Measurements from ENCODE around the gene BMP10. TPM values are rescaled to one million over a fixed set of nuclear protein-coding genes. Genes with fewer than 3 reads are reported as not detected.

The BMP10 gene
- total and polyA plus RNA-seq, 2 of the 8 experiments (the other 6 are each of a cell fraction or from before 2014, with no cell fraction given), result not detected

GRCh38 chr2:68860111-68860510, 11.1 kb downstream of the BMP10 start:
- ChIA-PET CTCF (ENCODE audit: partially characterized antibody) (interaction anchor here (1.2 to 1.5 kb wide), 4 partner anchors 9 to 104 kb away, joined by 3 to 8 read pairs (median 5); no protein-coding TSS in a partner anchor), POLR2A (ENCODE audit: partially characterized antibody) (no interaction called here)
- DNase-seq (ENCODE audit: low read depth in 1 of 2, low spot score in 2 of 2) (no peak), FAIRE-seq (no peak)
- no peak overlapping the region for H4K91ac ChIP-seq (replicated peaks; ENCODE audit: insufficient read length, low read length)
- H3K4ac ChIP-seq (replicated peaks; ENCODE audit: insufficient read length, low read depth, low read length), result no peak overlapping the region
- no peak overlapping the region for H2BK15ac ChIP-seq (ENCODE audit: low read length)
- H4K5ac ChIP-seq (ENCODE audit: insufficient read length, low read depth, low read length), result no peak overlapping the region
- no peak overlapping the region for H3K23ac ChIP-seq (ENCODE audit: insufficient read length)
- H2AK5ac ChIP-seq (ENCODE audit: low read depth, low read length), result no peak overlapping the region
- H3K79me1 ChIP-seq (ENCODE audit: low read depth, low read length), result no peaks in the 10 kb centered on the region
- H2AFZ ChIP-seq (ENCODE audit: low read length), result no peak overlapping the region
- no peak overlapping the region for H3K14ac ChIP-seq (ENCODE audit: insufficient read length)
- H3K56ac ChIP-seq (replicated peaks; ENCODE audit: insufficient read length, low read depth, low read length), result no peak overlapping the region
- H3K4me3 ChIP-seq (ENCODE audit: extremely low read depth in 1 of 4, insufficient read depth in 2 of 4, low read depth in 3 of 4, low read length in 4 of 4), result no peak overlapping the region
- no peak overlapping the region for H4K8ac ChIP-seq (ENCODE audit: extremely low read depth, insufficient read depth, low read length)
- H3K27me3 ChIP-seq (replicated peaks in 1 of 4; ENCODE audit: control insufficient read depth in 3 of 4, extremely low read depth in 1 of 4, insufficient read depth in 3 of 4, low read length in 3 of 4), result no peaks in the 10 kb centered on the region
- H3K4me1 ChIP-seq (replicated peaks in 1 of 4; ENCODE audit: control insufficient read depth in 3 of 4, insufficient read depth in 4 of 4, low read length in 3 of 4), result no peaks in the 10 kb centered on the region
- no peak overlapping the region for H2BK120ac ChIP-seq (replicated peaks; ENCODE audit: low read depth, low read length)
- no peaks in the 10 kb centered on the region for H3K79me2 ChIP-seq (ENCODE audit: control insufficient read depth in 1 of 2, insufficient read depth in 2 of 2, low read length in 2 of 2)
- H3K27ac ChIP-seq (ENCODE audit: low read depth, low read length), result no peak overlapping the region
- no peaks in the 10 kb centered on the region for H4K20me1 ChIP-seq (replicated peaks in 1 of 2; ENCODE audit: control insufficient read depth in 1 of 2, insufficient read depth in 2 of 2, low read length in 2 of 2)
- H2BK5ac ChIP-seq (ENCODE audit: low read depth, low read length), result no peak overlapping the region
- WGBS, 2 experiments (ENCODE audit: extremely low coverage in 1 of 2, insufficient coverage in 1 of 2, insufficient read length in 1 of 2, insufficient replicate concordance in 2 of 2, low coverage in 1 of 2, low lambda C conversion rate in 2 of 2, missing lambda C conversion rate in 1 of 2), result 79% methylated on average over 3 of the region's 3 CpGs; no CpG with 5 or more reads in 1 of the 2 experiments
- H2BK20ac ChIP-seq (ENCODE audit: low read length), result no peak overlapping the region
- H3K36me3 ChIP-seq (ENCODE audit: control insufficient read depth in 2 of 4, insufficient read depth in 4 of 4, low read length in 3 of 4), result no peaks in the 10 kb centered on the region
- H3K18ac ChIP-seq (ENCODE audit: extremely low read depth, low read length), result no peak overlapping the region
- no peak overlapping the region for H3K4me2 ChIP-seq (ENCODE audit: insufficient read depth in 1 of 2, low read depth in 2 of 2, low read length in 2 of 2)
- no peak overlapping the region for H2BK12ac ChIP-seq (ENCODE audit: low read depth, low read length)
- no peaks in the 10 kb centered on the region for H3K23me2 ChIP-seq (ENCODE audit: low read depth, low read length)
- H3K9me3 ChIP-seq (ENCODE audit: insufficient read depth in 2 of 2, low read depth in 1 of 2, low read length in 1 of 2), result no peaks in the 10 kb centered on the region
- no peak overlapping the region for H3K9ac ChIP-seq (replicated peaks in 1 of 4; ENCODE audit: extremely low read depth in 1 of 4, low read depth in 3 of 4, low read length in 3 of 4)
- TF ChIP-seq KDM5A (IDR thresholded peaks at IDR 0.05; ENCODE audit: low read length) (no peak), KDM4A (IDR thresholded peaks at IDR 0.05; ENCODE audit: low read depth, low read length, severe bottlenecking) (no peak), HDAC6 (IDR thresholded peaks at IDR 0.05; ENCODE audit: low read depth, low read length) (no peak), ASH2L (IDR thresholded peaks at IDR 0.05; ENCODE audit: low read length) (no peak), CHD2 (IDR thresholded peaks at IDR 0.05; ENCODE audit: low read length) (no peak), GTF2F1 (IDR thresholded peaks at IDR 0.05; ENCODE audit: borderline replicate concordance, low read depth, low read length) (no peak), CTBP2 (IDR thresholded peaks at IDR 0.05; ENCODE audit: borderline replicate concordance, insufficient read depth, insufficient read length, low read length) (no peak), NRF1 (IDR thresholded peaks at IDR 0.05; ENCODE audit: low read depth, low read length) (no peak), PHF8 (conservative IDR thresholded peaks at IDR 0.05; ENCODE audit: low read depth, low read length) (no peak), HDAC2 (IDR thresholded peaks at IDR 0.05; ENCODE audit: borderline replicate concordance in 1 of 2, low read depth in 2 of 2, low read length in 2 of 2) (no peak), SIN3A (conservative IDR thresholded peaks at IDR 0.05 in 1 of 2, IDR thresholded peaks at IDR 0.05 in 1 of 2; ENCODE audit: low read depth in 1 of 2, low read length in 2 of 2) (no peak), POLR2AphosphoS5 (IDR thresholded peaks at IDR 0.05; ENCODE audit: low read depth, low read length) (no peak), CBX8 (IDR thresholded peaks at IDR 0.05; ENCODE audit: borderline replicate concordance, low read depth, low read length) (no peak), SP4 (IDR thresholded peaks at IDR 0.05; ENCODE audit: low read length) (no peak), JUN (IDR thresholded peaks at IDR 0.05; ENCODE audit: low read depth, low read length) (no peak)
